NCI-H345 (cell line): ENCODE data around the gene ETS1.

Experiments used
- DNase-seq: peaks from one replicate; lab custom pipeline; 2025; lab: John Stamatoyannopoulos, UW

Gene ETS1, protein sequence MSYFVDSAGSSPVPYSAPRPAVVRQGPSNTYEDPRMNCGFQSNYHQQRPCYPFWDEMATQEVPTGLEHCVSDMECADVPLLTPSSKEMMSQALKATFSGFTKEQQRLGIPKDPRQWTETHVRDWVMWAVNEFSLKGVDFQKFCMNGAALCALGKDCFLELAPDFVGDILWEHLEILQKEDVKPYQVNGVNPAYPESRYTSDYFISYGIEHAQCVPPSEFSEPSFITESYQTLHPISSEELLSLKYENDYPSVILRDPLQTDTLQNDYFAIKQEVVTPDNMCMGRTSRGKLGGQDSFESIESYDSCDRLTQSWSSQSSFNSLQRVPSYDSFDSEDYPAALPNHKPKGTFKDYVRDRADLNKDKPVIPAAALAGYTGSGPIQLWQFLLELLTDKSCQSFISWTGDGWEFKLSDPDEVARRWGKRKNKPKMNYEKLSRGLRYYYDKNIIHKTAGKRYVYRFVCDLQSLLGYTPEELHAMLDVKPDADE

DNA sequence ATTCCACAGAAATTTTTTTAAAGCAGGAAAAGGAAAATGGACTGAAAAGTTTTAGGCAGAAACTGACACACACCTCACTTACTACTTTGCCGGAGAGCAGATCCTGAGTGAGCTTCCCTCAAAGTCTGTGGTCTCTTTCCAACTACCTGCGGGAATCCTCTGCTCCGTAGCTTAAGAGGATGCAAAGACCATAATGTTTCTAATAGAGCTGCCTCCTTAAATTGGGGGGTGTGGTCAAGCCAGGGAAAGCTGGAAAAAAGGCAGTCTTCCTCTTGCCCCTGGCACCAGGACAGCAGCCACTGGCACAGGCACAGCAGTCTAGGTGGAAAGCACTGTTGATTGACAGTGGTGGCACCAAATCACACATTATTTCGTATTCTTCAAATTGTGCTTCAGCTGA lies at the start of gene ETS1:
TSS of gene ETS1 (minus strand) at position 144 of the 400 bp plus-strand sequence. CDS start 14,428 bp downstream, outside the sequence.
- DNase-seq = no peak

DNA sequence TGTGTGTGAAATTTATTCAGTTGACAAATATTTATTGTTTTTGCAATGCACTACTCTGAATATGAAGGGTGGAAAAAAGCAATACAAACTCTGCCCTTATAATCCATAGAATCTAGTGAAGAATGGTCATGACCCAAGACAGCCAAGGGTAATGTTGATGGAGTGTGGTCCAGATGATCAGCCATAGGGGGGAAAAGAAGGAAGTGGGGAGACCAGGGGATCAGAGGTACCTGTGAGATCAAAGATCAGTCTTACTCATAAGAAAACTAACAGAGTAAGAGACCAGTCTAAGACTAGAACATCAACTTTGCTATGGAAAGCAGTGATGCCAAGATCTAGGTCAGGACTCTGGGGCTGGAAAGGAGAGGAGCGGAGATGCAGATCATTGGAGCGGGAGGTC lies 47.0 kb upstream of the ETS1 start:
- no peak for DNase-seq

DNA sequence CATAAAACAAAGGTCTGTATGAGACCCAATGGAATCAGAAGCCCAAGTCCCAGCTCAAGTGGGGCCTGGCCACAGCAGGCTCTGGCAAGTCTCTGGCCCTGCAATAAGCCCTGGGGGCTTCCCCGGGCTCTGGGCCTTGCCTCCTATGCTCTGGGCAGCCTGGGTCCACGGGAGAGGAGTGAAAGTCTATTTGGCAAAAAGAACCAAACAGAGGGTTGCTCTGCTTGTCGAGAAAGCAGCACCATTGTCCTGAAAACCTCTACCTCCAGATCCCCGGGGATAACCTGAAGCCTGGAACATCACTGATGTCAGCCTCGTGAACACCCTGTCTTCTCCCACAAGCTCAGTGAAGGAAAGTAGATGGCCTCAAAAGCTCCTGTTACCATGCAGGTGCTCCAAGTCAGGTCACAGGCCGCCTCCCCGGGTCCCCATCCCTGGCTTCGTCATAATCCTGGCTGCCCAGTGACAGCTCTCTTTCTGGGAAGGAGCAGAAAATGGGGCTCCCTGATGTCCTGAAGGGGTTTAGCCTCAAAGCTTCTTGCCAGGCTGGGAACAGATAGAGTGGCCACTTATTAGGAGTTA lies 46.1 kb upstream of the ETS1 start:
- DNase-seq = no peak

DNA sequence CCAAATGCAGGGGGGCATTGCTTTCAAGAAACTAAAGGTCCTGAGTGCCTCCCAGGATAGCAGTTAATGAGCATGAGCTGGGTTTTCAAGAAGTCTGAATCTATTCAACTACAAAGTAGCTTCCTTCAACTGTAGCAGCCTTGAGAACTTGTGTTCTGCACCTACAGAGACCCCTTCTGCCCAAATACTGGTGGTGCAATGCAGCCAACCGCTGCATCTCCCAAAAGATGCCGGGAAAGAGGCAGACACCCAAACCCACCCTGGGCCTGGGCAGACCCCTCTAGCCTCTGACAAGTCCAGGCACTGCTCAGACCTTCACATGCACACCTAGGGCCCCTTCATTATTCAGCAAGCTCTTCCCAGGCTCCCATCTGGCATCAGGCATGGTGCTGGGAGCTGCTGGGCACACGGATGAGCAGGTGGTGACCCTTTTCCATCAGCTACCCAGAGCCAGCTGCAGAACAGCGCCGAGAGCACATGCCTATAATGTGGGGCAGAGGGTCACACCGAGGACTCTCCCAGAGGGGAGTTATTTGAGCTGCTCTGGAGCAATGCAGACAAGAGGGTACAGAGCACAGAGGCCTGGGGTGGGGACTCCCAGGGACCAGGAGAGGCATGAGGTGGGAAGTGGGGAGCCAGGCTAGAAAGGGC lies 44.9 kb upstream of the ETS1 start:
- DNase-seq = peak; percentile 11

DNA sequence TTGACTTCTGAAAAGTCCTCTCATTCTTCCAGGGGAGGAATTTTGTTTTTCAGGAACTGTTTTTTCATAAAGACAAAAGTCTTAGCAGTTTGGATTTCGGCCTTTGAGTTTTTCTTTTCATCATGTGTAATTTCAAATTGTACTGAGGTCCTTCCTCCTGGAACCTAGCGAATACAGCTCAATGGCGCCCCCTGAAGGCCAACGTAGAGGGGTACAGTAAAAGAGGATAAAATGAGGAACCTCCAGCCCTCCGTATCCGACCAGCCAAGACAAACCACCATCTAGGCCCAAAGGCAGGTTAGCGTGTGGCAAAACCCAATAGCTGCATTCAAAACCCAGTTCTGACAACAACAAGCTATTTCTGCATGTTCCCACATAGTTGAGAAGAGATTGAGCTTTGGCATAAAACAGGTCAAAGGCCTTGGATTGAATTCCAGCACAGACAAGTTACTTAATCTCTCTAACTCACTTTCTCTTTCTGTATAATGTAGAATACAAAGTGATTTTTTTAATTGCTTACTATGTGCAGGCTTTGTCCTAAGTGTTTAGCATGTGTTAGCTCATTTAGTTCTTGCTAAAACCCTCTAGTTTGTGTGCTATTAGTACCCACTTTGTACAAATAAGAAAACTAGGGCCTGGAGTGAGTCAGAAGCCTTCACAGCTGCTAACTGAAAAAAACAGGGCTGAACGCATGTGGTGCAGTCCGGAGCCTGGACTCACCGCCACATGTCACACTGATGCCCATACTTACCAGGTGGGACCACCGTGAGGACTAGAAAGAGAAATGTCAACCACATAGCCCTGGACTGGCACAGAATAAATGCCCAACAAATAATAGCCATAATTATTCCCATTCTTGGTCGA lies 43.2 kb upstream of the ETS1 start:
- DNase-seq = peak; percentile 75

DNA sequence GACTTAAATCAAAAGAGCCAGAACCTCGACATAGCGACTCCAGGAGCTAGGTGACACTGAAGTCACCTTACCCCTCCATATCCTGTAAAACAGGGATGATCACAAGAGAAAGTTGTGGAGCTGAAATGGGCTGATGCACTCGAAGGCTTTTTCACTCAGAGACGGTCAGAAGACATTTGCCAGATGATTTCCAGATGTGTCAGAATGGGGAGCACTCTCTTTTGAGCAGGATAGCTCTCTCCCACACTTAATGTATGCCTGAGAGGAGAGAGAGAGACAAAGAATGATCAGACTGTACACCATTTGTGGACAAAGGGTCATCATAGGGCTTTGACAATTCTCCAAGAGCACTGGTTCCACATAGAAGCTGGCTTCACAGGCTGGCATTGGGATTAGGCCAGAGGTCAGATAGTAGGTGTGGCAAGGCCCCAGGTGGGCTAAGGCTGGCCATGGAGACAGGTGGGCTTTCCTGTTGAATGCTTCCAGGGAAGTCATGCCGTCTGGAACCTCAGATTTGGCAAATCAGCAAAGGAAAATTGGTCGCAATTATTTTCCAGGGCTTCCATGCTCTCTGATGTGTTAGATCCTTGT lies 42.3 kb upstream of the ETS1 start:
- no peak for DNase-seq

DNA sequence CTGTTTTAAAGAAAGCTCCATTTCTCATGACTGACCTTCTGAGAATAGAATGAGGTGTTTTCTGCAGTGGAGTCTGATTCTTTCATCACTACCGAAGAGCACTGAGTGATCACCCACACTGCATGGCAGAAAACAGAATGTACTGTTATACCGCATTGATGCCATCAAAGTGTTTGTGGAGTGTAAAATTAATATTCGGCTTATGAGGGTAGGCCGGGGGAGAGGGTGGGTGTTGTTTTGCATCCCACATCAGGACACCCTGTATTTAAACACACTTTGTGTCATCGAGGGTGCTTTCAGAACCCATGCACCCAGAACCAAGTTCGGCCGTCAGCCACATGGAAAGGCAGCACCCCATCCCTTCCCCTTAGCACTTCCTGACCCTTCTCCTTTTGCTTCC lies 41.3 kb upstream of the ETS1 start:
- no peak for DNase-seq

DNA sequence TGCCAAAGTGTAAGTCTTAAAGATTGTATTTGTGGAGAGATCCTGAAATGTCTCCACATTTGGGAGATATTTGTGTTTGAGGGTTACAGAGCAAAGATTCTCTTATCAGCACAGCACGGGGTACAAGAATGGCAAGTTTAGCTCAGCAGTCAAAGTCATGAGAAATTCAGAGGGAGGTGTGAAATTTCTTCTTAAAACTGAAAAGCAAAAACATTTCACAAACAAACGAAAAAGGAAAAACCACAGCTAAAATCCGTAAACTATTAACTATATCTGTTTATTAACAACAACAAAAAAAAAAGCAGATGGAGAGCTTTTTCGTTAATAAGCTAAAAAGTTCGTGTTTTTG lies 40.9 kb upstream of the ETS1 start:
- no peak for DNase-seq

DNA sequence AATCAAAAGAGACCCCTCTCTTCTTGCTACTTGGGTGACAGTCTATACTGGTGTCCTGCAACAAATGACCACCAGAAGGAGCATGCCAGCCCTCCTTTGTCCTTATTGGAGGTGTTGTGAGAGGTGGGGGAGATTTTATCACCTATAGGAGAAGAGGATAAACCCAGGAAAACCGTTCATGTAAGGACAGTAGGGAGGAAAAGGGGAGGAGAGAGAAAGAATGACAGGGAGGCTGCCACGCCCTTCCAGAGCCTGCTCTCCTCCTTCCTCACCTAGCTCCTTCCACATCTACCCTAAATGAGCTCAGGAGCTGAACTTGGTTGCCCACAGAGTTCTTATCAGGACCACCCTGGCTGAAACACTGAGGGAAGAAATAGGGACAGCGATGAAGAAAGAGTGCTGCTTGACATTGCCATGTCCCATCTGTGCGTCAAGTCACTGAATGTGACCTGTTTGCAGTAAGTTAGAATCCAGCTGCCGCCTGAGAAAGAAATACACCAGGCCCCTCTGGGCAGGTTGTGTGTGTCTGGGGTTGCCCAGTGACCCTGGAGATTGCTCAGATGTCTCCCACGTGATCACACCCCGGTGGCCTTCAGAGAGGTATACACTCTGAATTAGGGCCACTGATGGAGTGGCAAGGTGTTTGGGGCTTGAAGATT lies 40.4 kb upstream of the ETS1 start:
- DNase-seq = no peak

DNA sequence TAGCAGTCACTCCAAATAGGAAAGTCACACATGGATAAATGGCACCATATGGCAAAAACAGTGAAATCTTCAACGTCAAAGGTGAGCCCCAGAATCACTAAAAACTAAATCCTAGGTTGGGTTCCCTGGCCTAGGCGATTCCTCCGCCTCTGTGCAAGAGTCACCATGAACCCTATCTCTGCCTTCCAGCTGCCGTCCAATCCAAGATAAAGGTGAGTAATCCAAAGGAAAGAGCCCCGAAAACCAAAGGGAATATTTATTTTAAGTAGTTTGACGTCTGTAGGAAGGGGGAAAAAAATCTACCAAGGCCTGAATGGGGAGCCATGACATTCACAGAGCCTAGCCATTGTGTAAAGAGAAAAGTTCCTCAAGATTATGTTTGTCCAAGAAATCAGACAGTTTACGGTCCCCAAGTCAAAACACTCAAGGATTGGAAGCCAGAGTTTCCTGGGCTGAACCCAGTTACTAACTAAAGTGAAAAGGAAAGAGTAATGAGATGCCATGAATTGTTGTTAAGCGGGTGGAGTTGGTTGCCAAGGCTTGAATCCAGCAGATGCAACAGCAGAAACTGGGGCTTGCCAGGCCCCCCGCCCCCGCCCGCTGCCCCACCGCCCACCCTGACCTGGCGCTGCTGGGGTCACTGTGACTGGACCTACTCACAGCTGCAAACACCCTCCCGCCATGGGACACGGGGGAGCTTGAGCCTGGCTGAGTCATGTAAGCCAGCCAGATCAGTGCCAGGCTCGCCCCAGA lies 39.7 kb upstream of the ETS1 start:
- DNase-seq = no peak

DNA sequence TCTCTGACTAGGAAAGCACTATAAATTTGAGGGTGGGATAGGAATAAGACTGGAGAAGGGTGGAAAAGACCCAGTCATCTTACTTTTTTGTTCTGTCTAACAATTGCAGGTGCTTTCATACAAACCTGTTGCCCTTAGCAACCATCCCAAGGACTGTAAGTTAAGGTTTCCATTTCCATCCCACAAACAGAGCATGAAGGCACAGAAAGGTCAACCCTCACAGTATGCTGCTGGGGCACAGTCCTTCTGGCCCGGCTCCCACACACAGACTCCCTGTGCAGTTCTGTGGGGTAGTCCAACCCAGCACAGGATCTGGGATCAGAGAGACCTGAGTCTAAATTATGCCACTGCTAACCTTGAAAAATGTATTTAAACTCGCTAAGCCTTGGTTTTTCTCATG lies 38.4 kb upstream of the ETS1 start:
- no peak for DNase-seq

DNA sequence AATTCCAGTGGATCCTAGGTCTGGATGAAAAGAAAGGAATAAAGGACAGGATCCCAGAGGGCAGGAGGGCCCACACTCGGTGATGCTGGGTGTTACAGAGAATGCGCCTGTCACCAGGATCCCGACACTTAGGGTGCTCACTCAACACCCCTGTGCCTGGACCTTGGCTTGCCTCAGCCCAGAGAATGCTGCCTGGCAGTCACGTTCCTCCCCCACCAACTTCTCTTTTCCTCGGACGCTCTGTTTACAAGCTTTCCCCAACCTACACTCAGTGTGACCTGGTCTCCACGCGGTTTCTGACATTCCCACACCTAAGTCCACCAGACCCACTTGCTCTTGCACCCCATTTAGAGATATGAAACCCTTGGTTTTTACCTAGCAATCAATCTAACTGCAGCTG lies 38.0 kb upstream of the ETS1 start:
- DNase-seq = no peak

DNA sequence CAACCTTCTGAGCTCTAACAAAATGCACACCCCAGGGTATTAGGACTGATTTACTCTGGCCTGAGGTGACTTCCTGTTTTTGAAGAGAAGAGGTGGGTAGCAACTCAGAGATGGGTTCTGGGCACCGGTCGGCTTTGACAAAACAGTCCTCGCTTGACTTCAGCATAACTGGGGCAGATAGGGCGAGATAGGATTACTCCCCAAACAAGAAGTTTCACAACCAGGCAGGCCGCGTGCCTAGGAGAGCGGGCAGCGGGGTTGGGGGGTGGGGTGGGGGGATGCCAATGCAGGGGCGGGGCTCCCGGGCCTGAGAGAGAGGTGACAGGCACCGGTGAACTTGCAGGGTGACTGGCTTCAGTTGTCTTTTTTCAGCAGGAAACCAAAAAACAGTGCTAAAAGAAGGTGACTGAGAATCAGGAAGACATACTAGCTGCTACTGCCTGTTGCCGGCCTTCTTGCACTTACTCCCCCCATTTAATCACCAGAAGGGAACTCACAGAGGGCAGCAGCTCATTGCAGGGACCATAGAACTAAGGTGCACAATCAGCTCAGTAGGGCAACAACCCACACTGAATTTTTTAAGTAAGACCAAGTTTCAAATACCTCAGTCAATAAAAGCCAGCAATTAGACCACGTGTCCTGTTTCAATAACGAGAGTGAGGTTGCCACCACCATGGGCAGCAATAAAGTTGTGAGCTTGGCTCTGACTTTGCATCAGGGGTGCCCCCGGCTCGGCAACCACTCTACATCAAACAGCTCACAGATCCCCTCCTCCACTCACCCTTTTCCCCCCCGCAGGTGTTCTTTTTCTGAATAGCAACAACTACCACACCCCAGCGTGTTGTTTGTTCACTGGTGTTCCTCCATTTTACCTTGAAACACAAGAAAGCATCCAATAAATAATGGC lies 37.2 kb upstream of the ETS1 start:
- no peak for DNase-seq

DNA sequence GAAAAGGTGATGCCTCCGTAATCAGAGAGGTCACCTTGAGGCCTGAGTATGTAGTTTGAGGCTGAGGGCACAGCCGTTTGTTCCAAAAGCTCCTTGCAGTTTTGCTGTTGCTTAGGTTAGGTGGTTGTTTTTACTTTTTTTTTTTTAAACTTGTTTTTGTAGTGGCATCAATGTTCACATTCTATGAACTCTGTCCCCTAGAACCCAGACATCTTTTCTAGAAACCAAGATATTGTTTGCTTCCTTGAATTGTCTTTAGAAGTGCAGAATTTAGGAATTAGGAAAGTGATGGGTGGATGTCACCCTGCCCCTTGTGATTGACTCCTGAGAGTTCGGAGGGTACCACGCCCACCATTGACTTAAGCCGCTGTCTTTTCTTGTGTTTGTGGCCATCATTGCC lies 35.7 kb upstream of the ETS1 start:
- DNase-seq = no peak

DNA sequence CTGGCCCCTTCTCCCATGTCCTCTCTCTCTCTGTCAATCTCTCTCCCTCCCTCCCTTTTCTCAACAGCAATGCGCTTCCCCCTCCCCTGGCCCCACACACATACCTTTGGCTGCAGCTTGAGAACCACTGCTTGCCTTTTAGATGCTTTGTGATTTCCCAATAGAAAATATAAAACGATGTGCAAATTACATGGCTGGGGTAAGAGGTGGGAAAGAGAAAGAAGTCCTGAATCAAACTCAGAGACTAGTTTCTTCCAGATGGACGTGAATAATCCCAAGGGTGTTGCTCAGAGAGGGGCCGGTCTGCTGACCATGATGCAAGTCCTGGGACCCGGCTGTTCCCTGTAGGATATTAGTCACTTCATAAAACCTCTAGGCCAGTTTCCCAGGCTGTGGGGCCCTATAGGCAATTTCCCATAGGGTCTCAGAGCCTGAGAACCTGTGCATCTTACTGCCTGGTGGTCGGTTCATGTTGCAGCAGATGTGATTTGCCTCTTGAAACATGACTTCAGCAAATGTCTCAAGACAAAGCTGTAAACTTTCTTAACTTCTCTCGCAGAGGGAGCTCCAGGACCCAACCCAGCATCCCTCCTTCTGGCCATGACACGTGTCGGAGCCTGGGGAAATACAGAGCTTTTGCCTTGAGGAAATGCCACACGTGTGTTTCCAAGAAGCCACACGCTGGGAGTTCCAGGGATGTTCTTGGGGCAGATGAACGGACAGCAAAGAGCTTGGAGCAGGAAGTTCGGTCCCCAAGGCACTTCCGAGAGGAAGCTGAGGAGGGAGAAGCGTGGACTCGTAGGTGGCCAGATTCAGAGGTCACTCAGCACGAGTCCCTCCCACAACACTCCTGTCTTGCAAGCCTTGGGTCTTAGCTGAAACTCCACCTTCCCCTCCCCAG lies 34.5 kb upstream of the ETS1 start:
- no peak for DNase-seq

DNA sequence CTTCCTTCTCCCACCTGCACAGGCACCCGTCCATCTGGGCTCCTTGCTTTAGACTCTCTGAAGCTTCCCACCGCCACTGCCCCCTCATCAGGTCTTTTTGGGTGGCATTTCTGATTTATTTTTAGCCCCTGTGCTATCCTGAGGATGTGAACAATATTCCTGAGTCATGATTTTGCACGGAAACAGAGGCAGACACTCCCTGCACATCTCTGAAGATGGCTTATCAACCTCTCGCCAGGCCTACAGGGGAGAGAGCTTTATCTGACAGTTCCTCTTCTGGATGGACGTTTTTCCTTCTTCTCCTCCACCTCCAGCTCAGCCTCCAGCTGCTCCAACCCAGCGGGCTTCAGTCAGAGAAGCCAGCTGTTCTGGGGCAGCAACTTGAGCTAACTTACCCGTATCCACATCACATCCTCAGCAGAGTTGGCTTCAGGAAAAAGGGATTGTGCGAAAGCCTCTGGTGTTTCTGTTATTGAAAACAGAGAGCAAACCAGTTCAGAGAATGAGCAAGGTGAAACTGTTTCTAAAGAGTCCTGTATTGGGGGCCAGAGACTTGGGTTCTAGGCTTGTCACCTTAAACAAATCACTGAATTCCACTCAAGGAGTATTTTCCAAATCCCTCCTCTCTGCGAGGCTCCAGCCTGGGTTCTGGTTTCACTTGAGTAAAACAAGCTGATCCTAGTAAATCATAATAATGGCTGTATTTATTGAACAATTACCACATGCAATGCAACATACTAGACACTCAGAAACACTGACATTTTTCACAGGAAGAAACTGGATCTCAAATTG lies 33.1 kb upstream of the ETS1 start:
- no peak for DNase-seq

DNA sequence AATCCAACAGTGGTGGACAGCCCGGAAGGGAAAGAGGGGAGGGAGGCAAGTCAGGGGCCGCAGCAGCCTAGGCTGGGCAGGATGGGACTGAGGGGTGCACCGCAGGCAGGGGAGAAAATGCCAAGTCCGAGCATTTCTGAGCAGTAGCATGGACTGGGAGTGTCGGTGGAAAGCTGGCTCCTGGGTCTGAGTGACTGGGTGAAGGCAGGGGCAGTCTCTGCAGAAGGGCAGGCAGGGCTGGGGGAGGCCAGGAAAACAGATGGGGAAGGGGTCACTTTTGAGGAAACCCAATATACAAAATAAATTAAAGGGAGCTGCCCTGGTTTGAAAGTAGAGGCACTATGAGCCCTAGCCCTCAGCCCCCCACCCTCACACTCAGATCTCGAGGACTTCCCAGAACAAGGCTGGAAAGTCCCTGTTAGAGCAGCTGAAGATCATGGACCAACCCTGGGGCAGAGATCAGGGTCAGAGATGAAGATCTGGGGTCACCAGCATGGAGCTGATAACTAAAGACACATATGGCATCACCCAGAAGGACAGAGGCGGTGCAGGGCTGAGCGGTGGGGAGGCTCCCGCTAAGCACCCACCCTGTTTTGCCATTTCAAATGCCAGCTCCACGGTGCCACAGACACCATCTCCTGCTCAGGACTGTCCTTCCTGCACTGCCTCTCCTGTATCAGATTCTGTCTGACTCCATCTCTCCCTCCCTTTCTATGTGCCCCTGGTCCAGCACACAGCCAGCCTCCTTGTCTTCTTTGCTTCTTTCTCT lies 32.4 kb upstream of the ETS1 start:
- no peak for DNase-seq
